GM20000 (cell line): Measurements from ENCODE around the gene ZNF296.
A peak's percentile ranks its signal among the peaks of the same experiment; 100 is the strongest.

Source experiments
- DNase-seq: peaks from one replicate; pipeline ENCODE4 v3.0.0; 2012; ENCODE audit warnings: low spot score
- TF ChIP-seq, protein P1 (sequence below): IDR thresholded peaks from 2 replicates; pipeline ENCODE4 v1.5.1; 2012; ENCODE audit warnings: mild to moderate bottlenecking, control low read depth; ENCODE audit errors: extremely low read depth, missing control alignments

Gene ZNF296

DNA sequence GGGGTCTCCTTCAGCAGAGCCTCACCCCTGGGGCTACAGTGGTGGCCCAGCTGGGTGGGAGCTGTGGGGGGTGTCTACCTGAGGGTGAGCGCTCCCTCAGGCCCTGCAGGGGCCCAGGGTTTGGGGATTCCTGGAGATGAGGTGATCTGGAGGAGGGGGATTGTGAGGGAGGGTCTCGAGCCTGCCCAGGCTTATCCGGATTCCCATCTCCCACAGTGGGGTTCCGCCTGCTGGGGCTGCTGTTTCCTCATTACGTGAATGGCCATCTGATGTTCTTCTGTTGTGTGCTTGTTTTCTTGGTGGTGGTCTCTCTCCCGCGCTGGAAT lies 21.1 kb upstream of the ZNF296 start:
- TF ChIP-seq, protein P1, sequence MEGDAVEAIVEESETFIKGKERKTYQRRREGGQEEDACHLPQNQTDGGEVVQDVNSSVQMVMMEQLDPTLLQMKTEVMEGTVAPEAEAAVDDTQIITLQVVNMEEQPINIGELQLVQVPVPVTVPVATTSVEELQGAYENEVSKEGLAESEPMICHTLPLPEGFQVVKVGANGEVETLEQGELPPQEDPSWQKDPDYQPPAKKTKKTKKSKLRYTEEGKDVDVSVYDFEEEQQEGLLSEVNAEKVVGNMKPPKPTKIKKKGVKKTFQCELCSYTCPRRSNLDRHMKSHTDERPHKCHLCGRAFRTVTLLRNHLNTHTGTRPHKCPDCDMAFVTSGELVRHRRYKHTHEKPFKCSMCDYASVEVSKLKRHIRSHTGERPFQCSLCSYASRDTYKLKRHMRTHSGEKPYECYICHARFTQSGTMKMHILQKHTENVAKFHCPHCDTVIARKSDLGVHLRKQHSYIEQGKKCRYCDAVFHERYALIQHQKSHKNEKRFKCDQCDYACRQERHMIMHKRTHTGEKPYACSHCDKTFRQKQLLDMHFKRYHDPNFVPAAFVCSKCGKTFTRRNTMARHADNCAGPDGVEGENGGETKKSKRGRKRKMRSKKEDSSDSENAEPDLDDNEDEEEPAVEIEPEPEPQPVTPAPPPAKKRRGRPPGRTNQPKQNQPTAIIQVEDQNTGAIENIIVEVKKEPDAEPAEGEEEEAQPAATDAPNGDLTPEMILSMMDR = no peak
- DNase-seq = no peak

DNA sequence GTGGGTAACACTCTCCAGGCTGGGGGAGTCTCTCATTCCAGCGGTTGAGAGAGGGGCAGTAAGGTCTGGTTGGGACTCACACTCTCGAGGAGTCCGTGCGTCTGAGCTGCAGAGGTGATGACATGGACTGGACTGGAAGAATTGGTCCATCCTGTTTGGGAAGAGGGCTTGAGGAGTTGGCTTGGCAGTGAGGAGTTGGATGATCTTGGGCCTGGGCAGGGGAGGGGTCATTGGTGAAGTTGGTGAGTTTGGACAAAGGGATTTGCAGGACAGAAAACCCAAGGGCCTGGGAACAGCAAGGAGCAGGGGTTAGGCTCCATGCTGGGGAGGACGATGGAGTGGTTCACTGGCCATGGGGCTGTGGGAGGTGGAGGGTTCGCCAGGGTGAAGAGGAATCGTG lies 20.4 kb upstream of the ZNF296 start:
- TF ChIP-seq, protein P1 = no peak
- DNase-seq = no peak

DNA sequence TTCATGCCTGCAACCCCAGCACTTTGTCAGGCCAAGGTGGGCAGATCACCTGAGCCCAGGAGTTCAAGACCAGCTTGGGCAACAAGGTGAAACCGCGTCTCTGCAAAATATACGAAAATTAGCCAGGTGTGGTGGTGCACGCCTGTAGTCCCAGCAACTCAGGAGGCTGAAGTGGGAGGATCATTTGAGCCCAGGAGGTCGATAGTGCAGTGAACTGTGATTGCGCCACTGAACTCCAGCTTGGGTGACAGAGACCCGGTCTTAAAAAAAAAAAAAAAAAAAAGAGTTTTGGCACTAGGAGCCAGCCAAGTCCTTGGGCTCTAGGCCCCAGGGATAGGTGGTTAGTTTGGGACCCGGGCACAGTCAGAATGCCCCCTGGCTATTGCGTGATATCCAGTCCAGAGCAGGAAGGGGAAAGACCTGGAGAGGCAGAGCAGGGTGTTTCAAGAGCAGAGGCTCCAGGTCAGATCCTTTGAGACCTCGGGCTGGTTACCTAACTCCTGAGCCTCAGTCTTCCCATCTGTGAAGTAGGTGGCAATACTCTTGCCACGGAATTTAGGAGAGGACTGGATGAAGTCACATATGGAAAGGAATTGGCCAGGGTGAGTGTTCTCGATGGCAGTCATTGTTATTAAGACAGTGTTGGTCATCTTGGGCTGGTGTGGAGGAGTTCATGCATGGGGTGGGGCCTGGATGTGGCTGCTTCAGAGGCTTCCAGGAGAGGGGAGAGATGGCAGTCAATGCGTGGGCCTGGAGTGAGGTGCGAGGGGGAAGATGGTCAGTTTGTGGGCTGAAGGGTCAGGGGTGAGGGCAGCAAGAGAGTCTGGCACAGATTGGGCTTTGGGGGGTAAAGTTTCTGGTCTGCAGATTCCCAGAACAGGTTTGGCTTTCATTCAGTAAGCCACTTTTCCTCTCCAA lies 19.5 kb upstream of the ZNF296 start:
- TF ChIP-seq, protein P1 = no peak
- no peak for DNase-seq

DNA sequence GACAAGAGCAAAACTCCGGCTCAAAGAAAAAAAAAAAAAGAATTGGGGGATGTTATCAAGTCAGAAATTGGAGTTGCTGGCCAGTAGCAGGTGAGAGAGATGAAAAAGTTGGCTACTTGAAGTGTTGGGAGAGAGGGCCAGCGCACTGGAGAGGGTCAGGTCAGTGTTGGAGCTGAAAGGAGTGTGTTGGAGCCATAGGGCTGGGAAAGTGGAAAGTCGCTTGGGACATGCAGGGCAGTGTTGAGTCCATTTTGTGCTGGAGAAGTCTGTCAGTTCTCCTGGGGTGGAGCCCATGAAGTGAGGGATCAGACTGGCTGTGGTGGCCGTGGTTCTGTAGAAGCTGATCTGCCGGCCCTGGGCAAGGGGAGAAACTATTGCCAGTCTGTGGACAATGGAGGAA lies 18.4 kb upstream of the ZNF296 start:
- TF ChIP-seq, protein P1 = no peak
- DNase-seq = no peak

DNA sequence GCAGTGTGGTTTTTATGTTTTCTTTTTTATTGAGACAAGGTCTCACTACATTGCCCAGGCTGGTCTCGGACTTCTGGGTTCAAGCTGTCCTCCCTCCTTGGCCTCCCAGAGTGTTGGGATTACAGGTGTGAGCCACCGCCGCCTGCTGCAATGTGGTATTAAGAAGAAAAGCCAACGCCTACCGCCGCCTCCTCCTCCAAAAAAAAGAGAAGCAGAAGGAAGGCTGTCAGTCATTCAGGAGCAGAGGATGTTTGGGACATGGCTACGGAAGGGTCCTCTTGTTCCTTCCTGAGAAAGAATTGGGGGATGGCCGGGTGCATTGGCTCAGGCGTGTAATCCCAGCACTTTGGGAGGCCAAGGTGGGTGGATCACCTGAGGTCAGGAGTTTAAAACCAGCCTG lies 17.9 kb upstream of the ZNF296 start:
- TF ChIP-seq, protein P1 = no peak
- DNase-seq = no peak

DNA sequence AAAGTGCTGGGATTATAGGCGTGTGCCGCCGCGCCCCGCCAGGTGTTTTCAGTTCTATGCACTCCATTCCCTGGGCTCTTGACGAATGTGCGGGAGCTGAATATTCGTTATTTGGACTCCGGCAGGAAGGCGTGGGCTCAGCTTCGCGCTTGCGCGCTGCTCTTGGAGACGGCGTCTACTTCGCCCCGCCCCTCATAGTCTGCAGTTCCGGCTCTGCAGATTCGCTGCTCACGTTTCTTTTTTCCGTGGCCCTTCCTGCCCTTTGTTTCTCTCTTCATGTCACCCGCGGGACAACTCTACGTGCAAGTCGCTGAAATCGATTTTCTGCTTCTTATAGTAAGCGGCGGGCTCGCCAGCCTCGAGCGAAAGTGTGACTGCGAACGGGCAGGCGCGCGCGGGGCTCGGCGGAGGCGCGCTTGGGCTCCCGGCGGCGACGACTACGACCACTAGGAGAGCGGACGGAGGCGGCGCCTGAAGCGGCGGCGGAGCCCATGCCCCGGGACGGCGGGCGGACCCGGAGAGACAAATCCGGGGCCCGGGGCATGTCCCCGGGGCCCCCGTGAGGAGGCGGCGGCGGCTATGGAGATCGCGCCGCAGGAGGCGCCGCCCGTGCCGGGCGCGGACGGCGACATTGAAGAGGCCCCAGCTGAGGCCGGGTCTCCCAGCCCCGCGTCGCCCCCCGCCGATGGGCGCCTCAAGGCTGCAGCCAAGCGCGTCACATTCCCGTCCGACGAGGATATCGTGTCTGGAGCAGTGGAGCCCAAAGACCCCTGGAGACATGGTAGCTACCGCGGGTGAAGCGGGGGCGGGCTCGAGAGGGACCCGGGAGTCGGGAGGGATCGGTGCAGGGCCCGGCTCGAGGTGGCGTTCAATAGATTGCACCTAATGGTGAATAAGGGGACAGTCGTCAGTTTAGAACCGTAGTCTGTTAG lies 16.7 kb upstream of the ZNF296 start, which contains the start of gene PPP1R37:
Gene PPP1R37, plus strand, starts transcription at position 433 of the 932 bp plus-strand sequence. Its CDS starts 147 bp downstream, at position 580.
- TF ChIP-seq, protein P1 = no peak
- peak; percentile 96 for DNase-seq
